ENCODE results near the gene ZBBX.
"Not testable (repeated sequence)": the region's sequence is repeated elsewhere in the genome, so short reads cannot be mapped to it uniquely, and the experiment has no call there.

ZBBX gene, protein sequence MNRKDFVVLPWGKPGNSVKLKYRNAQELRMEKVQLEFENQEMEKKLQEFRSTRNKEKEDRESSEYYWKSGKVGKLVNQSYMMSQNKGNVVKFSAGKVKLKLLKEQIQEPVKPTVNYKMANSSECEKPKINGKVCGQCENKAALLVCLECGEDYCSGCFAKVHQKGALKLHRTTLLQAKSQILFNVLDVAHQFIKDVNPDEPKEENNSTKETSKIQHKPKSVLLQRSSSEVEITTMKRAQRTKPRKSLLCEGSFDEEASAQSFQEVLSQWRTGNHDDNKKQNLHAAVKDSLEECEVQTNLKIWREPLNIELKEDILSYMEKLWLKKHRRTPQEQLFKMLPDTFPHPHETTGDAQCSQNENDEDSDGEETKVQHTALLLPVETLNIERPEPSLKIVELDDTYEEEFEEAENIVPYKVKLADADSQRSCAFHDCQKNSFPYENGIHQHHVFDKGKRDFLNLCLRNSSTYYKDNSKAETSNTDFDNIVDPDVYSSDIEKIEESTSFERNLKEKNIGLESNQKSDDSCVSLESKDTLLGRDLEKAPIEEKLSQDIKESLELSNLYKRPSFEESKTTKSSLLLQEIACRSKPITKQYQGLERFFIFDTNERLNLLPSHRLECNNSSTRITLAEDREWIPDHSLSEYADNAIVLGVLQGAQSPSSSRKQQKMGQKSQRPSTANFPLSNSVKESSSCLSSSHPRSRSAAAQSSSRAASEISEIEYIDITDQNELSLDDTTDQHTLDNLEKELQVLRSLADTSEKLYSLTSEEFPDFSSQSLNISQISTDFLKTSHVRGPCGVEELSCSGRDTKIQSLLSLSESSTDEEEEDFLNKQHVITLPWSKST

DNA sequence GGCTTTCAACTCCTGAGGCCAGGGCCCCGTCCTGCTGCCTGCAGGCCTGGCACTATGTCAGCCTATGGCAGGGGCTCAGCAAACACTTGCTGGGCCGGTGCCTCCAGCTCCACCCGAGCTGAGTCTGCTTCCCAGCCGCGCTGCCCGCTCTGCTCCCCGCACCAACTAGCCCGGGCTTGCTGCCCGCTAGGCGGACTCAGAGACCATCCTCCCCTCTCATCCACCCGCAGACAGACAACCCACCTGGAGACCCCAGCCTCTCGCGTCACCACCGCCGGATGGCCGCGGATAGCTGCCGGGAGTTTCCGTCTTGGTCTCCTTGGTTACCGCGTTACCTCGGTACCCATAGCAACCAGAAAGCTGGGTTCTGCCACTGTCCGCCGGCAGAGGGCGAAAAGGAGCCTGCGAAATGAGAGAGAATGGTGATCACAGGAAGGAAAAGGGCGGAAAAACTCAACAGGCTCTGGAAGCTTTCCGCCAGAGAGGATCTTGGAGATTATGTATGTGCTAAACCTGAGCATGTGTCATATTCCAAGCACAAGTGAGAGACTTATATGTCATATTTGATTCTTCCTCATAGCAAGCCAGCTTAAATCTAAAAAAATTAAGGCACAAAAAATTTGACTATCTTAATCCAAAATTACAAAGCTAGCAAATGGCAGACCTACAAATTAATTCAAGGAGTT, at the start of gene ZBBX:
Gene ZBBX, minus strand, starts transcription at position 294 of the 686 bp plus-strand sequence. CDS start 7,396 bp downstream, outside the sequence.
- DNase-seq: peak; percentile 77 to 90

DNA sequence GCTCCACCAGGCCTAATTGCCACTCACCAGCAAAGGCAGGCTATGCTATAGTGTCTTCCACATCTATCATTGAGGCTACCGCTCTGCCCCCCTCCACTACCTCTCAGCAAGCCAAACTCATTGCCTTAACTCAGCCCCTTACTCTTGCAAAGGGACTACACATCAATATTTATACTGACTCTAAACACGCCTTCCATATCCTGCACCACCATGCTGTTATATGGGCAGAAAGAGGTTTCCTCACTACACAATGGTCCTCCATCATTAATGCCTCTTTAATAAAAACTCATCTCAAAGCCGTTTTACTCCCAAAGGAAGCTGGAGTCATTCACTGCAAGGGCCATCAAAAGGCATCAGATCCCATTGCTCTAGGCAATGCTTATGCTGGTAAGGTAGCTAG, 46.9 kb upstream of the ZBBX start:
- not testable (repeated sequence) for DNase-seq

DNA sequence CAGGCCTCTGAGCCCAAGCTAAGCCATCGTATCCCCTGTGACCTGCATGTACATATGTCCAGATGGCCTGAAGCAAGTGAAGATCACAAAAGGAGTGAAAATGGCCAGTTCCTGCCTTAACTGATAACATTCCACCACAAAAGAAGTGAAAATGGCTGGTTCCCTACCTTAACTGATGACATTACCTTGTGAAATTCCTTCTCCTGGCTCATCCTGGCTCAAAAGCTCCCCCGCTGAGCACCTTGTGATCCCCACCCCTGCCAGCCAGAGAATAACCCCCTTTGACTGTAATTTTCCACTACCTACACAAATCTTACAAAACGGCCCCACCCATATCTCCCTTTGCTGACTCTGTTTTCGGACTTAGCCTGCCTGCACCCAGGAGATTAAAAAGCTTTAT, 42.3 kb upstream of the ZBBX start:
- not testable (repeated sequence) for DNase-seq

DNA sequence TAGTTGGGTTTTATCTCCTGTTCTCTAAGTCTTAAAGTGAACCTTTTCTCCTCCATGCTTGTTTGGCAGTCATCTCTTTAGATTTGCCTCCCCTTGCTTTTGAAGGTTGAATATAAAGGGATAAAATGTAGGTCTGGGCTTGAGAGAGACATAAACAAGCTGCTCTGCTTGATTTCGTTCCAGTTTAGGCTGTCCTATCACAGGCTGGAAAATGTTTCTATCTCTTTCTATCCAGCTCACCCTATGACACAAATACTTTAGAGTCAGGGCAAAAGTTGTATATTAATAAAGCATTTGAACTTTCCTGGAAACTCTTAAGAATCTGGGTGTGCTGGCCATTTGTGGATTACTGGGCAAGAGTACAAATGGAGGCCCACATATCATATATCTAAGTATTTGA, 29.5 kb upstream of the ZBBX start:
- DNase-seq: no peak

DNA sequence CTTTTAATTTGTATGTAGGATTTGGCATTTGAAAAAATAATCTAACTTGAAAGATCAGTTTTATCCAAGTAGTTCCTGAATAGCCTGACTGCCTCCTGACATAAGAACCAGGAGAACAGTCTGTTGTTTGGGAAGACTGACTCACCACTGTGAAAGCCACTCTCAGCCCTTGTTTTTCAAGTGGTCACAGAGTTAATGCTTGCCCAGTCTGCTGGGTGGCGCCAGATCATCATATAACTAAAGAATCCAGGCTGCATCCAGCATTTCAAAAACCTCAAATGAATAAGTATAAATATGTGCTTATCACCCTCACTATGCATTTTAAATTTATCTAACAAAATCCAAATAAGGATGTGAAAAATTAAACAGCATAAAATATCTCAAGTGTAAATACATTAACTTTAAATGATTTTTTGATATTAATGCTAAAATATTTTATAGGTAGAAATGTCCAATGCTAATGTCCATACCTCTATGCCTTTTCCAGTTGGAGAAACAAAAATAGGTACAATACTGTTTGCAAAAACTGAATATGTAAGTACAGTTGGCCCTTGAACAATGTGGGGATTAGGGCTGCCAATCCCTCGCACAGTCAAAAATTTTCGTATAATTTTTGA, 26.9 kb upstream of the ZBBX start:
- DNase-seq: peak; percentile 50 to 77

DNA sequence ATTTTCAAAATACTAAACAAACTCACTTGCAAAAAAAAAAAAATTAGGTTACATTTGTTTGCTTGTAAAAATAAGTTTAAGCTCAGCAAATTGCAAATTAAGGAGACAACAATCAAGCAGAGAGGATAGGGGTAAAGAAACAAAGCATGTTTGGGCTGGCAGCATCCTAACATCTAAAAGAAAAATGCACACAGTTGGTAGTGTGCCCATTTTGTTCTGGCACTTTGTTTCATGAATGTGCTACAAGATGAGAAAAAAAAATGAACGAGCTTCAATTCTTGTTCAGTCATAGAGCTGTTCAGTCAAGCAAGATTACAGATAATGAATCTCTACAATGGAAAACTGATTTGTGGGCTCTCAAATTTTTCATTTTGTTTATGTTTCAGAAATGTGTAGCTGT, 17.7 kb upstream of the ZBBX start:
- no peak for DNase-seq

DNA sequence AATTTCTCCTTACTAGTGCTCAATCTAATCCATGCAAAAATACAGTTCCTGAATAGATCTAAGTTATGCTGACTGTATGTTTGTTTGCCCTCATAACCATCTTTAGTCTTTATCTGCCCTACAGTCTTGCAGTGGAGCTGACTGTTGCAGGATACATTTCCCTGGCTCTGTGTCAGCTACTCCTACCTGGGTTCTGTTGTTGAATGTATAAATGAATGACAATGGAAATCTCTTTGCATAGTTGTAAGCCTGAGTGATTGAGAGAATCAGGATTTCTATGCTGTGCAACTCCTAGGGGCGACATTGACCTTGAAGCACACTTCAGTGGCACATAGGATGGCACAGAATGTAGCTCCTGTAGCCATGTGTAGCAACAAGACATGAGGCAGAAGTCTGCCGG, 16.0 kb upstream of the ZBBX start:
- DNase-seq: no peak

DNA sequence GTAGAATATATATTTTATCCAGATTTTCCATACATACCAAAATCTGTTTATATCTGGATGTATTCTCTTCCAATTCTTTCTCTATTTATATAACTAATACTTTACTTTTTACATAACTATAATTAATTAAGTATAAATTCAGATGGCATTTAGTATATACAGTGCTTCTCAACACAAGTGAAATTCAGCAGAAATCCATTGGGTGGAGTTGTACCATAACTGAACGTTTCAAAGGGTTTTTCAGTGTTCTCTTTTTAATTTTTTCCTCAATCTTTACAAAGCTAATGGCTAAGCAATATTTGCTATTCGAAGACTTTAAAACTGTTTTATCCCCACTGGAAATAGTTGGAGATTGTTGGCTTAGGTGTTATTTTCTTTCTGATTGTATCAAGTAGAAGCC, 13.9 kb upstream of the ZBBX start:
- peak in 1 of 2 experiments; percentile 12 for DNase-seq

DNA sequence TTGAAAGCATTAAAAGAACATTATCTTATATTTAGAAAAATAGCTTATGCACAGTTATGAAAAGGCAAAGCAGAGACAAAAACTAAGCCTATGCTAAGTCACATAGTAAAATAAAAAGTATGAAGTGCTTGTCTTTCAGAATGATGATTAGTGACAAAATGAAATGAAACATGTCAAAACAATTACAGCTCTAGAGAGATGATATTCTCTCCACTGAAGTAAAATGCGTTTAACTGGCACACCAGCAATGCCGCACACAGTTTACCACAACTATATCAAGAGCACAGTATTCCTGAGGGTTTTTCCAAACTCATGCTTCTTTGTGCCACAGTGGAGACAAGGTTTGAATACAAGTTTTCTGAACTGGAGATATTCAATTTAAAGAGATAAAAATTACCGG, 2.1 kb upstream of the ZBBX start:
- no peak for DNase-seq

DNA sequence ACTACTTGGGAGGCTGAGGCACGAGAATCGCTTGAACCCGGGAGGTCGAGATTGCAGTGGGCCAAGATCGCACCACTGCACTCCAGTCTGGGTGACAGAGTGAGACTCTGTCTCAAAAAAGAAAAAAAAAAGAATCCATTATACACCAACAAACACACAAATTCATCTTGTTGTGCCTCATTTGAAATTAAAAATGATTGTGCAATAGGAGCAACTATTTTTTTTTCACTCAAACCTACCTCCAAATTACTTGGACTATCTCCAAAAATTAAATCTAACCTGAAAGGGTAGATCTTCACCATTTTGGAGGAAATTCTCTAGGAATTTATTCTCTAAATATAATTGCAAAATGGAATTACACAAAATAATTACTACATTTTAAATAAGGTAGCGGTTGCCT, 4.6 kb downstream of the ZBBX start:
- no peak for DNase-seq

DNA sequence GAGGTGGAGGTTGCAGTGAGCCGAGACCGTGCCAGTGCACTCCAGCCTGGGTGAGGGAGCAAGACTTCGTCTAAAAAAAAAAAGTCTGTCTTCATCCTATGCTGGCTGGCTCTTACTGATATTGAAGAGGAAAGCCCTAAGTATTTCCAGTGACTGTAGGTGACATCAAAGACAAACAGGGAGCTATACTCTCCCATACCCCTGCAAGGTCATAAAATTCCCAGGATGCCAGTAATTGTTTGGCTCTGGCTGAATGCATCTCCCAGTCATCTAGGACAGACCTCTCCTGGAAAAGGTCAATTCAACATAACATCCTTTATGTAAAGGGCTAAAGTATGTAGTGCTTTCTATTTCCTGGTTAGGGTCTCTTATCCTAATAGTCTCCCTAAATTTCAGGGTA, 8.0 kb downstream of the ZBBX start:
- no peak for DNase-seq

DNA sequence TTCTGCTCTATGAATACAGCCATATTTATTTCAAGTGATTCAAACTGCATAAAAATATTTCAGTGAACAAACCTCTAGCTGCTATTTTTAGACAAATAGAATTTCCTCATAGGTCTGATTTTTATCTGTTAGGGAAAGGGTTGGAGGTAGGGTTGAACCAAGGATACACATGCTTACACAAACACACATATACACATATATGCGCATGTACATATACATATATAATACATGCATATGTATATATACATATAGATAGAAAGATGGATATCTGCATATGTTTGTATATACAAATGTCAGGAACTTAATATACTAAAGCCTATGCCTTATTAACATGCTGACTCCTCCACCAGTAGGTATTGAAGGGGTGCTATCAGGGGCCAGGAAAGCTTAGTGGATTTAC, 18.1 kb downstream of the ZBBX start:
- peak in 1 of 2 experiments; percentile 41 for DNase-seq

DNA sequence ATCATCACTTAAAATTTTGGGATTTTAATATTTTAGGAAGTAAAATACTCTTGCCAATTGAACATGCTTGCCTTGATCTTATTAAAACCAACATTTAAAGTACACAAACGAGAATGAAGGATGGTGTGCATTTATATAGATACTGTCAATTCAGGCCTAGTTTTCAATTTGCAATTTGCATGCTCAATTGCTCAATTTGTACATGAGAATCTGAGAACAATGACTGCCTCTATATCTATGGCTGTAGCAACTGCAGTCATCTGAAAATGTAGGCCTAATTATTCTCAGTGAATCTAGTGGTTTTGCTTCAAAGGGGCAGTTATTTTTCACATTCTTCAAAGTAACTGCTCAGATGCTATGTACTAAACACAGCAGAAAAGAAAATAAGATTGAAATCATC, 18.8 kb downstream of the ZBBX start:
- DNase-seq: peak; percentile 63 to 78

DNA sequence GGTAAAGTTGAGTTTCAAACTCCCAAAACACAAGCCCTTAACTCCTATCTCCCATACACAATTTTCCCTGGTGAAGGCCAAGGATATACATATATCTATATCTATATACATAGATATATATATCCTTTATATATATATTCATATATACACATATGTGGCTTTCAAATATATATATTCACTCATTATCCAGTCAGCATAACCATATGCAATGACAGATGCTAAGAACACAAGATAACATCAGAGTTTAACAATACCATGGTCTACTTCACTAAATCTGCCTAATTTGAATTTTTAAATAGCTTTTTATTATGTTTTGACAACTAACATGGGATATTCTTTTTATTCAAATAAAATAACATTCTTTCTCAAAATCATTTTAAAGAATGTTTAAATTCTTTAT, 24.7 kb downstream of the ZBBX start:
- no peak for DNase-seq

DNA sequence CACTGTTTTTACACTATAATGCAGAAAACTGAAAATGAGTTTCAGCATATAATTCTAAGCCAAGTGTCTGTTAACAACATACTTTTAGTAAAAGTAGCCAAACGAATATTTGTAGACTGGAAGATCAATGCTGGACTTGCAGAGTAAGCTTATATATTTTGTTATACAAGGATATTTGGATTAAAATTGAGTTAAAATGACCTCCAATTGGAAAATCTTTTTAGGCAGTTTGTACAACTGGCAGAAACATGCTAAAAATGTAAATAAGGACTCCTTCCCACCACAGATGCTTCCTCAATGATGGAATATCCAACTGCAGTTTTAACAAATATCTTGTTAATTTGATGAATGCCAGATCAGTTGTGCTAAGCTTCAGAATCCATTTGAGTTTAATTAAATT, 25.3 kb downstream of the ZBBX start:
- no peak for DNase-seq

DNA sequence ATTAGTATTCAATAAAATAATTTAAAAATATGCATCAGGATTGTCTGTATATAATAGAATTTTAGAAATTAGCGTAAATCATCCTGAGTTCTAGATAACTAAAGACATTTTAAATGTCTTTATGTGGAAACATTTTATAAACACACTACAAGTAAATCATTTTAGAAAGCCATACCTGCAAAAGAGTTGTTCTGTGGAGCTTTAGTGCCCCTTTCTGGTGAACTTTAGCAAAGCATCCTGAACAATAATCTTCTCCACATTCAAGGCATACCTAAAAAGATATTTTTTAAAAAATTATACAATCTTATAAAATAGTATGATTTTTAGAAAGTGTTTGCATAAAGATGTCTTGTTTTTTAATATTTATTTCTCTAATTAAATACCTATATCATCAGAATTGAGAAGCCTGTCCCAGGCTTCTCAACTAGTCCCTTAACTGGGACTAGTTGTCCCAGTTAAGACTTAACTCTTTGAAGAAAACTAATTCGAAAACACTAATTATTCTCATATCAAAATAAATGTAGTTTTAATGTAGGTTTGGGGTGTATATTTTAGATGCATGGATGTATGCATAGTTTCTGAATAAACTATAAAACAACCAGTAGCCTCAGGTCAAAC, 29.7 kb downstream of the ZBBX start:
- peak in 1 of 2 experiments; percentile 35 for DNase-seq

DNA sequence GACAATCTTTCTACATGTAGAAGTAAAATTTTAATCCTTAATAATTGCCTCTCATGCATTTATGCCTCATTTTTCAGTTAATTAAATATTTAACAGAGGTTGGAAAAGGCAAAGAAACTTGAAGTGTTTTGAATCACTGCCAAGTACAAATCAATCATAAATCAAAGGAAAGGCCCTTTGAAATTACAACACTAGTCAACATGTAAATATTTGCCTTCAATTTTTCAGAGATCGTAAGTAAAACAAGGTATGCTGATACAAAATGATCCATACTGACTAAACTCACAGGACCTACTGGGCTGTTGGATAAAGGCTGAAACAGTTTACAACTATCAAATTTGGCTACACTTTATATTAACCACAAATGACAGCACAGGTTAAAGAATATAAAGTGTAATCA, 33.9 kb downstream of the ZBBX start:
- DNase-seq: no peak

DNA sequence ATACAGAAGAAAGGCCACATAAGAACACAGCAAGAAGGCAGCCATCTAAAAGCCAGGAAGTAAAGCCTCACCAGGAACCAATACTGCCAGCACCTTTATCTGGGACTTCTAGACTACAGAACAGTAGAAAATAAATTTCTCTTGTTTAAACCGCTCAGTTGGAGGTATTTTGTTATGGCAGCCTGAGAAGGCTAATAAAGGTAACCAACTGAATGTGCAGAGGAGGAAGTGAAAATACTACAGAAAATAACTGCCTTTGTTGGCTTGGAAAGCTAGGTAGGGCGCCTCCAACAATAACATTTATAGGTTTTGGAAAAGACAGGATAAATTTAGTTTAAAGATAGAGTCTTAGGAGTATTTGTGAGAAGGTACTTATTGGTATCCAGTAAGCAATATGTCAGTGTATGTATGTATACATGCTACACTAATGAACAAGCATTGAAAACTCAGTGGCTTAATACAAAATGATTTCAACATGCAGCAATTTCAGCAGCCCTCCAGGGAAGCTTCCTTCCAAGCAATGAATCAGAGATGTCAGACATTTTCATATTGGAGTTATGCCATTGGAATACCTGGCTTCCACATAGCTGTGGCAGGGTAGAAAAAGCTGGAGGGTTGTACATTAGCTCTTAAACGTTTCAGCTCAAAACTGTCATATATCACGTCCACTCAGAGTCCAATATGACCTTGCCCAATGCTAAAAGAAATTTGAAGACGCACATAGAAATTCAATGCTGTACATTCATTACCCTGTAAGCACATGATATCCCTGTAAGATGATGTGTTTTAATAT, 48.9 kb downstream of the ZBBX start:
- no peak for DNase-seq

DNA sequence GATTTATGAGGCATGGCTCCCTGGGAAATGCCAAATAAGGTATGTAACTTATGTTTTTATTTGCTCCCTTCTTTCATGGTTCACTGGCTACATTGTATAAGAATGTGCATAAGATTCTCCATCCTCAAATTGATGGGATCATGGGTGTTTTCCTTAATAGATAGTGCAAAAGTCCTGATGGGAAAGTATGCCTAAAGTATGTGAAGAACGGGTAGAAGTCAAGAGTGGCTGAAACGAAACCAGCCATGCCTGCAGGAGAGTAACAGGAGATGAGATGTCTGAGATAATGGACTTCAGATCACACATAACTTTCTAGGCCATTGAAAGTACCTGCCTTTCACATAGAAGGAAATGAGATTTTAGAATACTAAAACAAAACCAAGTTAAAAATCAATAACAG, 56.5 kb downstream of the ZBBX start:
- DNase-seq: no peak

DNA sequence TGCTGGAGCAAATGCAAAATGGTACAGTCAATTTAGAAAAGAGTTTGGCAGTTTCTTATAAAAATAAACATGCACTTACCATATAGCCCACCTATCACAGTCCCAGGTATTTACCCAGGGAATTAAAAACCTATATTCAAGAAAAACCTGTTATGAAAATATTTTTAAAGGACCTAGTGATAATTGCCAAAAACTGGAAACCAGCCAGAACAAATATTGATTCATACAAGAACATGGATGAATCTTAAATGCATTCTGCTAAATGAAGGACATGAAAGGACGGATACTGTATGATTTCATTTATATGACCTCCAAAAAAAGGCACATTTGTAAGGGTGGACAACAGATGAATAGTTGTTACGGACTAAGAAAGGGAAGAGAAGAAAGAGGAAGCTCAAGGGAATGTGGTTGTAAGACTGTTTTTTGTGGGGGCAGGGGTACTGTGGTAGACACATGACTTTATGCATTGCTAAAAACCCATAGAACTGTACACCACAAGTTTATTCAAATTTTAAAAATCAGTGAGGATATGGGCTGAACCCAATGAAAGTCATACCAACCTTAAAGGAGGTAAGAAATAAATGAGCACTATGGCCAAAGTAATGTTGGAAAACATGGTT, 61.0 kb downstream of the ZBBX start:
- no peak for DNase-seq

DNA sequence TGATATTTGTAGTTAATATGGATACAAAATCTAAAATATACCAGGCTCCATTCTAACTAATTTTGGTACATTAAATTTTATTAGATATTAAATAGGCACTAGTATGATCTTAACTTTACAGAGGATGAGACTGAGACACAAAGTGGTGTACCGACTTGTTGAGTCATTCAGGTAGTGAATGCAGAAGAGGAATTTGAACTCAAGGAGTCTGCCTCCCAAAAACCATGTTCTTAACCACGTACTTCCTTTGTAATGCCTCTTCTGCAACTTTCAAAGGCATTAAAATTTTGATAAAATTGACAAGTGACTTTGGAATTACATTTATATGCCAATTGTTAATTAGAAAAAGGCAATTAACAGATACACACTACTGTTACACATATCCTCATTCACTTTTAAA, 61.8 kb downstream of the ZBBX start:
- no peak for DNase-seq
